AML-193 (cell line): Measurements from ENCODE around the gene EWSR1.
"Not testable (repeated sequence)": the region's sequence is repeated elsewhere in the genome, so short reads cannot be mapped to it uniquely, and the experiment has no call there.

ENCODE experiments used
- DNase-seq, 2 experiments: peaks; one replicate each; lab custom pipeline; 2025; lab: John Stamatoyannopoulos, UW

EWSR1 gene

DNA sequence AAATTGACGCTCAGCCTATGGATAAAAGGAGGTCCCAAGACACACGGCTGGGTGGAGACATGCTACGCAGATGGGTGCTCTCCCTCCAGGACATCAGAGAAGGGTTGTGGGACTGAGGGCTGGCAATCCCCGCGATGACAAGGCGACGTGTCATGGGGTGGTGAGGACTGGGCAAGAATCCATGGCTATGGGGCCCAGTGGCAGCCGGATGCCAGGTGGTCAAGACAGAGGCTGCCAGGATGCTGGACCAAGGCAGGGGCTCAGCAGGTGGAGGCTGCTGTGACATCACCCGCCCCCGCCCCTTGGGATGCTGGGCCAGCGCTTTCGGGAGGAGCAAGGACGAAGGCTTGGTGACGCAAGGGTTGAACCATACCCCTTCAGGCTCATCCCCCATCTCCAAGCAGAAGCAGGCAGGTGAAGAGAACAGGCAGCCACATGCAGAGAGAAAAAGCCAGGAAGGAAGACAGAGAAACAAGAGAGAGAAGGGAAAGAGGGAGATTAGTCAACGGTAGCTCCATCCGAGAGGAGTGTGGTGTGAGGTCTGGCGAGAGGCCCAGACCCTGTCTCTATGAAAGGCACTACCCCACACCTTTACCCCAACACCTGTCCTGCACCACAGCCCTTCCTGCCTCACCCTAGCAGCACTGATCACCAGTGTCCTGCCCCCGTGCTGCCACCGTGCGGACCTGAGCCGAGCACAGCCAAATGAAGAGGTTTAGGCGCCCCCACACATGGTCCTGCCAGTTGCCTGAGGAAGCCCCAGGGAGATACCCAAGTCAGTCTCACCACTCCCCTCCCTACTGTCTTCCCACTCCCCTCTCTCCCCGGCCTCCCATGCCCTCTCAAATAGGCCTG, 71.5 kb downstream of the EWSR1 start:
- DNase-seq, result no peak

DNA sequence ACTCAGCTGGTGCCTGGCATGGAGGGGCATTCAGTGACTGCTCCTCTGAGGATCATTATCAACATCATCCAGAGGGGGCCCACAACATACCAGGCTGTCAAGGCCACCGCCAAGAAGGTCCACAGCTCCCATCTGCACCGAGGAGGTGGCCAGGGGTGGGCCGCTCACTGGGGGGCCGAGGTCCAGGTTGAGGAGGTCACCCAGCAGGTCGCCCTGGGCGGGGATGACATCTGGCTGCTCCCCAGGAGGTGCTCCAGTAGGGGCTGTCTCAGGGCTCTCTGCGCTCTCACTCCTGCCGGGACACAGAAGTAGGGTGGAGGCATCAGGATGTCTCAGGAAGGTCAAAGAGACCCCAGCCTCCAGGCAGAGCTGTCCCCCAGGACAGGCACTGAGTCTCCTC, 72.5 kb downstream of the EWSR1 start:
- DNase-seq, result no peak

DNA sequence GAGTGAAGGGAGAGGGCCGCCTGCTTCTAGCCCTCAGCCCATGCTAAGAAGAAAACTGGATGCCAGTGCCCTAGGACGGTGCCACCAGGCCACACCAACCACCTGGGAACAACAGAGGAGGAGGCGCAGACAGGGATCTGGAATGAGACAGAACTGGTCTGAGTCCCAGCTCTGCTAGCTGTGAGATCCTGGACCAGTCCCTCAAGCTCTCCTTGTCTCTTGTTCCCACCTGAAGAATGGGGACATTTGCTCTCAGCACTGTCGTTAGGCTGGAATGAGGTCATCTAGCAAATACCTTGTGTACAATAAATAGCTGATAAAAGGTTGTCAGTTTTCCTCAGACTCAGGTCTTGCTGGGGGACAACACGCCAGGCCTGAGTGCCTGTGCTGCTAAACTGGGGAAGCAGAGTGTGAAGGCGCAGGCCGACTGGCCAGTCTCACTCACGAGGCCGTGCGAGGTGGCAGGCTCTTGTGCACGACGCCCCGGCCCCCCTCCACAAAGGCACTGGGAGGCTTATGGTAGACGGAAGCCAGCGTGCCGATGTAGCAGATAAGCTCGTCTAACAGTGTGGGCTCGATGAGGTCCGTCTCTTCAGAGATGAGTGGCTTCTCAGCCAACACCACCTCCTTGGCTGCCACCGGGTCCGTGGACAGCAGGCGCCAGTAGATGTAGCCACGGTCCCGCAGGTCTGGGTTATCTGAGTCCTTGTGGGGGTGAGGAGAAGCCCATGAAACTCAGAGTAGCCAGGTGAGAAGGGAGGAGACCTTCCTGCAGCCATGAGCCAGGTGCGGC, 73.2 kb downstream of the EWSR1 start:
- DNase-seq, result no peak

DNA sequence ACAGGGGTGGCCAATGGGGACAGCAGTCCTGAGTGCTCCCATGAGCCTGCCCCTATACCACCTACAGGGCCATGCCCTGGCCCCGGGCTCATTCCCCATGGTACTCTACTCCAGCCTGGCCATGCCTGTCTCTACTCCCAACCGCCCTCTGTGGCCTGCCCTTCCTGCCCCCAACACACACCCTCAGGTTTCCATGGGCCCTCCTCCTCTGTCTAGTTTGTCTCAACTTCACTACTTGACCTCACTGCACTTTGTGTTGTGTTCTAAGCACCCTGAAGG, 73.7 kb downstream of the EWSR1 start:
- DNase-seq, result no peak

DNA sequence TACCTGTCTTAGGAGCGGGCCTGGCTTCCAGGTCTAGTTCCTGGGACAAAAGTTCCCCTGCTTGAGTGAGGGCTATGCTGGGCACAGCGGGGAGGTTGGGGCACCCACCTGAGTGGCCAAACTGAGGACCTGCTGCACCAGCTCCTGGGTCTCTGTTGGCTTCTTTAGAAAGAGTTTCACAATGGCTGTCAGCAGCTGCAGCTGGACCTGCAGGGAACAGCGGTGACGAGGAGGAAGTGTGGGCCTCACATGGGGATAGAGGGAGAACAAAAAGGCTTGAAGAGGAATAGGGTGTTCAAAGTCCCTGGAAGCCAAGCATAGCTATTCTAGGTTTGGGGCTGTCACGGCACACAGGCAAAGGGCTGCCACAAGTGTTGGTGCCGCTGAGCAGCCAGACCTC, 74.1 kb downstream of the EWSR1 start:
- DNase-seq, result no peak

DNA sequence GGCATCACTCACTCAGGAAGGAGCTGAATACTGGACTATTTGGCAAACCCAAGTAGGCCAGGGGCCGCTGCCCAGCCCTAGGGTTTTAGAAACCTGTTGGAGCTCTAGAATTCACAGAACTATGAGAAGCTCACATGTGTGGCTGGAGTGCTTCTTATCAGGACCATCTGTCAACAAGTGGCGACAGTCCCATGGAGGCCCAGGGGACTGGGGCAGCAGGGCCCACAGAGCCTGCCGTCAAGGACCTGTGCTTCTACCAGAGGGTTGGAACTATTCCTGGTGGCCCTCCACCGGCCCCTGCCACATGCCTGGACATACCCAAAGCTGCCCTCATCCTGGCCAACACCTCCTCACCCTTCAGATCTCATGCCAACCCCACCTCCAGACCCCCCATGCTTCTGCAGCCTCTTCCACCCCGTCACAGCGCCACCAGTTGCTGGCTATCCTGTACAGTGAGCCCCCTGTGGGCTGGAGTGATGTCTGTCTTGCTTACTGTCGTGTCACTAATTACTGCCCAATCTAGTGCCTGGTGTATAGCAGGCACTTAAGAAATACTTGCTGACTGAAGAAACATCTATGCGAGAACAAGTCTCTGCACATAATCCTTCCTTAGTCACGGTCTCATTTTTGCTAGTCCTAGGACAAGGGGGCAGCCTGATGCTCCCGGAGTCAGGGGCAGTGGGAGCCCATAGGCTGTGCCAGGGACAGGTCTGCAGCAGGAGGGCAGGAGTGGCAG, 74.7 kb downstream of the EWSR1 start:
- DNase-seq, result no peak

DNA sequence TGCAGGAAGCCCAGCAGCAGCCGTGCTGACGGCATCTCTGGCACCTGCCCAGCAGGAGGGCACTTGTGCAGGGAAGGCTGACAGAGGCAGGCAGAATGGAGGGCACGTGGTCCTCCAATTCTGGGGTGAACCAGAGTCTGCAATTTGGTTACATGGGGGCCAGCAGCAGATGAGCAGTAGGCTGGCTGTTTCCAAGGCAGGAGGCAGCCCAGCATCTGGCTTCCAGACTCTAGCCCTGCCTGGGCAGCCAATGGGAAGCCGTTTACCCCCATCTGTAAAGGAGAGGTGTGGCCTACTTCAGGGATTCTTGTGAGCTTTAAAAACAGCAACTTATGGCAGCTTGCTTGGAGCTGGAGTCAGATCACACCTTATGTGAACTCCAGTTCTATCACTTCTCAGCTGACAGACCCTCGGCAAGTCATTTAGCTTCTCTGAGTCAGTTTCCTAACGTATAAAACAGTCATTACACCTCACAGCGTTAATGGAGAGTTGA, 75.3 kb downstream of the EWSR1 start:
- DNase-seq, result no peak

DNA sequence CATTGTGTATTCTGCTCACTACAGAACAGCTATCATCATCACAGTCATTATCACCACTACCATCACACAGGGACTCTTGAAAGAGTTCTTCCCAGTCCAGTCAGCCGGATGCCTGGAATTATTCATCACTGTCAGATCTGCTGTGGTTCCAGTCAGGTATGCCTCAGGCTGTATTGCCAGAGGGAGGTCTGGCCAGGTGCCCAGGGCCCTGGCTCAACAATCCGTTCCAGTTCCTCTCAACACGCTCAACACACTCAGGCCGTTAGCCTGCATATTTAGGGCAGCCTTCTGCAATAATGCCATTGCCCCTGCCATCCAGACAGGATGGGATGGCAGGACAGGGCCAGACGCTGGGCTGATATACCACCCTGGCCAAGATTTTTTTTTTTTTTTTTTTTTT, 76.1 kb downstream of the EWSR1 start:
- no peak for DNase-seq

DNA sequence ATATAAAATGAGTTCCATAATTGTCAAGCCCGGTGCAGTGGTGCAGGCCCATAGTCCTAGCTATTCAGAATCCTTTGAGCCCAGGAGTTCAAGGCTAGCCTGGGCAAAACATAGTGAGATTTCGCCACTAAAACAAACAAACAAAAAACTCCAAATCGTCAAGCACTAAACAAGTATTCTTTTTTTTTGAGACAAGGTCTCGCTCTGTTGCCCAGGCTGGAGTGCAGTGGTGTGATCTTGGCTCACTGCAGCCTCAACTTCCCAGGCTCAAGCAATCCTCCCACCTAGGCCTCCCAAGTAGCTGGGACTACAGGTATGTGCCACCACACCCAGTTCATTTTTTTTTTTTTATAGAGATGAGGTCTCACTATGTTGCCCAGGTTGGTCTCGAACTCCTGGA, 76.8 kb downstream of the EWSR1 start:
- DNase-seq, result not testable (repeated sequence)

DNA sequence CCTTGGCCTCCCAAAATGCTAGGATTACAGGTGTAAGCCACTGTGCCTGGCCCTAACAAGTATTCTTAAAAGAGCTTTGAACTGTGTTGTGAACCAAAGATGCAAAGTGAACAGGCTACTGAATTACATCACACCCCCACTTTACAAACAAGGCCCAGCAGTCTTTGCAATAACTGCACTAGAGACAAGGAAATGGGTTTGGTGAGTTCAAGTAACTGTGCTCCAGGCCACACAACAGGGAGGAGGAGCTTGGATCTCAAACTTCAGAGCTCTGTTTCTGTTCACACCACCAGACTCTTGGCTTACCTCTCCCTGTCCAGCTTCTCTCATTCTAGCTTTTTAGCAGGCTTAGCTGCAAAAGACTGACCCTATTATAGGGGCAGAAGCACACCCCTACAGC, 77.9 kb downstream of the EWSR1 start:
- no peak for DNase-seq

DNA sequence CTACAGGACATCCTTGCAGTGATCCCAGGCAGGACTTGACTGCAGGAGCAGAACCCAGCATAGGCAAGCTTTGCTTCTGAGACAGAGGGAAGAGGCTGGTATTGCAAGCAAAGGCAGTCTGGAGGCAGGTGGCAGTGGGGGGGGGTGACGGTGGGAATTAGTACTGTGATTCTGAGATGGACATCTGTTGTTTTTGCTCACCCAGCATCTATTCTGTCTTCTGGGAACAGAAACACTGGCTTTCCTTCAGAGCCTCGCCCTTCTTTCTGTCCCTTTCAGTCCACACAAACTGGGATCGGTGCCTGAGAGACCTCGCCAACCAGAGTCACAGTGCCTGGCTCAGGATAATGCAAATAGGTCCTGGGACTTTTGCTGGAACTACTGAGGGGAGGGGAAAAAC, 78.6 kb downstream of the EWSR1 start:
- no peak for DNase-seq

DNA sequence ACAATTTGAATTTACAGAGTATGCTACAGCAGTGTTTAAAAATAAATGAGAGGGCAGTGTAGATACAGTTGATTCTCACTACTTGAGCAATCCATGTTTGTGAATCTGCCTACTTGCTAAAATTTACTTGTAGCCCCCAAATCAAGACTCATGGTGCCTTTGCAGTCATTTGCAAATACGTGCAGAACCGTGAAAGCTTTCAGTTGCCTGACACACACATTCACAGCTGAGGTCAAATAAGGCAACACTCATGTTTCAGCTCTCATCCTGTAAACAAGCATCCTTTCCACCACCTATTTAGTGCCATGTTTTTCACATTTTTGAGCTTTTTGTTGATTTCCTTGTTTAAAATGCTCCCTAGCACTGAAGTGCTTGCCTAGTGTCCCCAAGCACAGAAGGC, 80.0 kb downstream of the EWSR1 start:
- DNase-seq, result no peak

DNA sequence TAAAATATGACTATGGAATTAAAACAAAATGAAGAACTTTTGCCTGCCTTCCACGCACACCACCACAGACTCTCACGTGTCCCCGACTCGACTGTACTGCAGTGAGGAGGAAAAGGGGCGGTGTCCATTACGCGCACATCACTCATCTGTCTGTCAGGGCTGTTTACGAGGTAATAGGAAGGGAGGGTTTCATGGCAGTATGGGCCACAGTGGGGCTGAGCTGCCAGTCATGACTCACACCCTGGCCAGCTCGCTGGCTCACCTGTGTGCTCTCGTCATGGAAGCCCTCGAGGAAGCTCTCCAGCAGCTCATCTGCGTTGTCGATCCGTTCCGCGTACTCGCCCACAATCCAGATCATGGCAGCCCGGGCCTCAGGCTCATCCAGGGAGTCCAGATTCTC, 80.9 kb downstream of the EWSR1 start:
- DNase-seq, result no peak
